ENCODE measurements around the gene FLII.

GRCh38 chr17:18250259-18250658 is 8.3 kb downstream of the FLII start:
- TF ChIP-seq ZNF274 (IDR thresholded peaks at IDR 0.05; ENCODE audit: low read length) (no peak), ZNF274 (tag by site-specific recombination; IDR thresholded peaks at IDR 0.05; ENCODE audit: borderline replicate concordance) (no peak), CTCF (tag by site-specific recombination; IDR thresholded peaks at IDR 0.05) (no peak), REST (tag by site-specific recombination; IDR thresholded peaks at IDR 0.05) (no peak), KLF16 (tag by site-specific recombination; IDR thresholded peaks at IDR 0.05) (no peak), ZNF132 (tag by site-specific recombination; IDR thresholded peaks at IDR 0.05; ENCODE audit: borderline replicate concordance) (no peak), ZNF623 (tag by site-specific recombination; IDR thresholded peaks at IDR 0.05) (no peak)

Measured in HEK293 (cell line).